GM21576 (cell line): ENCODE results near the gene CDC42EP2.

Source experiments
- ATAC-seq: cut with Tn5 transposase; IDR thresholded peaks from one replicate; pipeline ENCODE4 v1.9.1; 2021; ENCODE audit warnings: mild to moderate bottlenecking, moderate library complexity; ENCODE audit not compliant: unreplicated experiment

The CDC42EP2 gene

DNA sequence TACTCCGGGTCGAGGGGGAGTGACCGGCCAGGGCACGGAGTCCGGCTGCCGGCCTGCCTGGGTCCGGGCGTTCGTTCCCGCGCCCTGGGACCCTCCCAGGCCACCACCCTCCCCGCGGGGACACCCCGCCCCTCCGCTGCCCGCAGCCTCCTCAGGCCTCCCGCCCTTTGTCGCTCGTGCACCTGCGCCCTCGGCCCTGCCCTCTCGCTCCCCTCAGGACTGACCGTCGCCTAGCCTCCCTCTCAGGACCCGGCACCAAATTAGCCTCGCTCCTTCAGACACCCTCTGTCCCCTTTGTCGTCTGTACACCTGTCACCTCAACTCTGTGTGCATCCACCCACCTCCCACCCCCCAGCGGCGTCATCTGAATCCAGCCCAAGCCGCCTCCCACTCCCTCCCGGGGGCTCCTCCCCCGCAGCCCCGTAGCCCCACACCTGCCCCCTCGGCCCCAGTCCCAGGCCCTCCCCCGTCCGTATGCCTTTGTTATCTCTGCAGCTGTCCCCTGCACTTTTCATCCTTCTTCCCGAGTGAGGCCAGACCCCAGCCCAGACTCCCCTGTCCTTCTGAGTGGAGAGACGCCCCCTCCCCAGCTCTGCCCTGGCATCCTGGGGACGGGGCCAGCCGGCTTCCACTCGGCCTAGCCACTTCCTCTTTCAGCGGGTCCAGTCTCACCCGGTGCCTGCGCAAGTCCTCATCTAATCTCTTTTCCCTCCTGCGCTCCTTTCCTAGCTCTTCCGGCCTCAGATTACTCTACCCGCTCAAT, 40.5 kb downstream of the CDC42EP2 start:
- peak; percentile 17 for ATAC-seq

GRCh38 chr11:65355776-65356393, 41.2 kb downstream of the CDC42EP2 start:
- no peak for ATAC-seq

GRCh38 chr11:65356394-65356972, 41.8 kb downstream of the CDC42EP2 start:
- ATAC-seq, result no peak

- ATAC-seq, result no peak
Observed at GRCh38 chr11:65357856-65358356, 43.2 kb downstream of the CDC42EP2 start.

GRCh38 chr11:65362320-65362931, 47.8 kb downstream of the CDC42EP2 start:
- ATAC-seq, result peak; percentile 47

GRCh38 chr11:65362966-65363365, 48.3 kb downstream of the CDC42EP2 start:
- ATAC-seq, result no peak

DNA sequence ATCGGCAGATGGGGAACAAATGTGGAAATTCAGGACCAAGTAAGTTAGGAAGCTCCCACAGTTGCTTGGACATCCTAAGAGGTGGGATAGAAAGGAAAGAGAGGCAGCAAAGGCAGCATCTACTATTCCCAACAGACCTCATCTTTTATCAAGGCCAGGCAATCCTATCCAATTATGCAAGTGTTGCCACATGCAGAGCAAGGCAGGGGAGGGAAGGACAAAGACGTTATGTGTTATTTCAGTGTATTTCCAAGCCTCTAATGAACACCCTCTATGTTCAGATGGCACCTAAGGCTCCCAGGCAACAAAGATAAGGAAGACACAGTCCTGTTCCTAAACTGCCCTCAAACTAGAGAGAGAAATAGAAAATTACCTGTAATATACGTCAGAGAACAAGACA, 49.1 kb downstream of the CDC42EP2 start:
- ATAC-seq, result no peak

- ATAC-seq, result no peak
Observed at GRCh38 chr11:65366340-65366773, 51.7 kb downstream of the CDC42EP2 start.

GRCh38 chr11:65370659-65371049, 56.0 kb downstream of the CDC42EP2 start:
- no peak for ATAC-seq
